ENCODE data around the gene SHF.
A peak's percentile ranks its signal among the peaks of the same experiment; 100 is the strongest.
"Not testable (repeated sequence)": the region's sequence is repeated elsewhere in the genome, so short reads cannot be mapped to it uniquely, and the experiment has no call there.

SHF gene, protein sequence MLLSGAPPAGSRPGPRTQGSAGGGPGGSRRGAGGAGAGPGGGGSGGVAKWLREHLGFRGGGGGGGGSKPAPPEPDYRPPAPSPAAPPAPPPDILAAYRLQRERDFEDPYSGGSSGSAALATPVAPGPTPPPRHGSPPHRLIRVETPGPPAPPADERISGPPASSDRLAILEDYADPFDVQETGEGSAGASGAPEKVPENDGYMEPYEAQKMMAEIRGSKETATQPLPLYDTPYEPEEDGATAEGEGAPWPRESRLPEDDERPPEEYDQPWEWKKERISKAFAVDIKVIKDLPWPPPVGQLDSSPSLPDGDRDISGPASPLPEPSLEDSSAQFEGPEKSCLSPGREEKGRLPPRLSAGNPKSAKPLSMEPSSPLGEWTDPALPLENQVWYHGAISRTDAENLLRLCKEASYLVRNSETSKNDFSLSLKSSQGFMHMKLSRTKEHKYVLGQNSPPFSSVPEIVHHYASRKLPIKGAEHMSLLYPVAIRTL

DNA sequence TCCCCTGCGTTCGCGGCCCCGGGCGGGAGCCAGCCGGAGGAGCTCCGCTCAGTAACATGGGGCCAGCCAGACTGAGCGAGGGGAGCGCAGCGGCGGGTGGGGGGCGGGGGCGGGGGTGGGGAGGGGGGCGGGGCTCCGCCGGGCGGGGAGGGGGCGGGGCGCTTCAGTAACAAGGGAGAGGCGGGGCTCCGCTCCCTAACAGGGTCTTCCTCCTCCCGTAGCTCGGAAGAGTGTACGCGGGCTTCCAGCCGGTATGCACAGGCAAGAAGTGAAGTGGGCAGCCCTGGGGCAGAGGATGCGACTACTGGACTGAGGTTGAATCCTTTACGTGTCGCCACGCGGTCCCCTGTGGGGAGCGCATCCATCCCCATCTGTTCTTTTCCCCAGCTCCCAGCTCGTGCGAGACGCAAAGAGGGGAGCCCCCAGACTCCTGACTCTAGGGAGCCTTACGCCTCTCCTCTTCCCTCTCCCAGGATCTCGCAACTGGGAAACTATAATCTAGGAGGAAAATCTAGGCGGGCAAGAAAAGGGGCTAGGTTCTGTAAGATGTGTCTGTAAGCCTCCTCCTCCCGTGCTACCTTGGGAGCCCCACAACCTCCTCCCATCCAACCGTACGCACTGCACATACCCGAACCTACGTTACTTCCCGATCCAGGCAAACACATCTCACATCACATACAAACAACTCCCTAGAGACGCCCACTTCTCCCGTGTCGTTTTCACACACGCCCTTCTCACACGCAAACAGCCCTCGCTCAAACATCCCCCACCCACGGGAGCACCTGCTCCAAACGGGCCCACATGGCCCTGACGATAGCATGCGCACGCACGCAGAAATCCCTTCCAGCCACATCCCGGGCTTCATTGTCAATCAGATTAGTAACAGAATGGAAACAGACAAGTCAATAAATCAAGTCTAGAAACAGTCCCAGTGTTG, at the start of gene SHF:
SHF (minus strand) TSS at position 73 of the 937 bp plus-strand sequence; CDS start at position 58, 15 bp downstream.
- peak; percentile 84 for DNase-seq

DNA sequence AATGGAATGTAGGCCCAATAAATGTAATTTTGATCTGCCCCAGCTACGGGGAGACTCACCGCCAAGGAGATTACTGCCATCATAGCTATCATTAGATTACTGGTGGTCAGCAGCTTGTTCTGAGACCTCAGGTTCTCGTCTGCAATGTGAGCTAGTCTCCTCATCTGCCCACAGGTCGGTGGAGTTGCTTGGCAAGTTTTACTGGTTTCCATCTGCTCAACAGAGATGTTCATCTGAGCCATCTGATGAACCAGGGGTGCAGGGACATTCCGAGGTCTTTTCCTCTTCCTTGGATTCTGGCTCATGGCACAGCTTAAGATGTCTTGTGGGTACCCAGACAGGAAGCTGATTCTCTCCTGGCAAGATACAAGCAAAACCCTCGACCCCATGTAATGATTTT, 49.0 kb upstream of the SHF start:
- DNase-seq: not testable (repeated sequence)

DNA sequence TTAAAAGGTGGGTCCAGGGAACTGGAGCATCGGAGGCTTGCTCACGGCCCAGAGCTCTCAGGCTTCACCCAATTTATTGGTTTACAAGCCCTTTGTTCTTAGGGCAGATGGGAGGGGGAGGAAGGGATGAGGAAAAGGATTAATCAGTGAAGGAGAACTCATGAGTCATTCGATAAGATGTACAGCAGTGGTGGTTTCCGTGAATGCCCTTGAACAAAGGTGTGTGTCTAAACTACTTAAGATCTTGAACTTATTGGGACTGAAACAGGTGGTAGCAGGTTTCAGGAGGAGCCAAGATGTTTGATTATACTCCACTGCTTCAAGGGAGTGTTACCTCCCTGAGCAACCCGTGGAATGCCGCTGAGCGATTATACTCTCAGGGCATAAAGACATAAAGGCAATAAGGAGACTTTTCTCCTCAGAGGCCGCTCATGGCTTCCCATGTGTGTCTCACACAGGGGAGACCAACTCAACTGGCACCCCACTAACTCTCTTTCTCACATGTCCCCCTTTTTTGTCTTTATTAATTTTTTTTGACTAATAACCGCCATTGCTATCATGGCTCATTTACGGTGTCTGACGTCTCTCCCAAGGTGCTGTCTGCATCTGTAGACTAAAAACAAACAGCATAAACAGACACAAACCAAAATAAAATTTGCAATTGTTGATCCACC, 46.9 kb upstream of the SHF start:
- no peak for DNase-seq

DNA sequence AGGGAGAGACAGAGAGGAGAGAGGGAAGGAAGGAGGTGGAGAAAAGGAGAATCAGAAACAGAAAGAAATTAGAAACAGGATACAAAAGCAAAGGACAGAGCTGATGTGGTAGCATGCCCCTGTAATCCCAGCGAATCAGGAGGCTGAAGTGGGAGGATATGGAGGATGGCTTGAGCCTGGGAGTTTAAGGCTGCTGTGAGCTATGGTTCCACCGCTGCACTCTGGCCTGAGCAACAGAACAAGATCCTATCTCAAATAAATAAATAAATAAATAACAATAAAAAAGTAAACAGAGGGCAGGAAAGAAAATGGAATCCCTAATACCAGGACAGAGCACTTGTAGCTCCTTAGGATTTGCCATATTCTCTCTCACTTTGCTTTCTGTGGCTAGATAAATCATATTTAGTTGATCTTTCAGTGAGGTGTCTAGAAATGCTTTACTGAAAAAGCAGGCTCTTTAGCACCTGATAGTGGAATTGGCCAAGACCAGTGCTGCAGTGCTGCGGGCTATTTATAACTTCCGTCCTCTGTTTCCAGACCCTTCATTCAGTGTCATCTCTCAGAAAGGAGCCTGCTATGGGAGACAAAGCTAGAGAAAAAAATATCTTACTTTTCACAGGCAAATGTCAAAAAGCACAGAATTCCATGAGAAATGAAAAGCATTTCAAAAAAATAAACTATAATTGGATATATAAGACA, 44.2 kb upstream of the SHF start:
- no peak for DNase-seq

DNA sequence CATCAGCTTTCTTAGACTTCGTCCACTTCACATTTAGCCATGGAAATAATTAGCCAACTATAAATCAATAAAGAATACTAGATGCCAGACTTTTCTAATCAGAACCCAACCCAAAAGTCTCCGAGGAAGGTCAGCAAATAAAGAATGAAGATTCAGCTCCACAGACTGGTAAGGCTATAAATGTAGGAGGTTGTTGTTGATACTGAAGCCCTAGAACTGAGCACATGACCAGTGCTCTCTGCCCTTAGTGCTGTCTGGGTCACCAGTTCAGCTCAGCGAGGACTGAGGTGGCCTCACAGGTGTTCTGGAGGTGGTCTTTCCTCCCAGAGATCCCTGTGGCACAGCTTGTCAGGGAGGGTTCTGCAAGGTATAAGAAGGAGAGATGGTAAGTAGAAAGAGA, 43.4 kb upstream of the SHF start:
- DNase-seq: no peak

DNA sequence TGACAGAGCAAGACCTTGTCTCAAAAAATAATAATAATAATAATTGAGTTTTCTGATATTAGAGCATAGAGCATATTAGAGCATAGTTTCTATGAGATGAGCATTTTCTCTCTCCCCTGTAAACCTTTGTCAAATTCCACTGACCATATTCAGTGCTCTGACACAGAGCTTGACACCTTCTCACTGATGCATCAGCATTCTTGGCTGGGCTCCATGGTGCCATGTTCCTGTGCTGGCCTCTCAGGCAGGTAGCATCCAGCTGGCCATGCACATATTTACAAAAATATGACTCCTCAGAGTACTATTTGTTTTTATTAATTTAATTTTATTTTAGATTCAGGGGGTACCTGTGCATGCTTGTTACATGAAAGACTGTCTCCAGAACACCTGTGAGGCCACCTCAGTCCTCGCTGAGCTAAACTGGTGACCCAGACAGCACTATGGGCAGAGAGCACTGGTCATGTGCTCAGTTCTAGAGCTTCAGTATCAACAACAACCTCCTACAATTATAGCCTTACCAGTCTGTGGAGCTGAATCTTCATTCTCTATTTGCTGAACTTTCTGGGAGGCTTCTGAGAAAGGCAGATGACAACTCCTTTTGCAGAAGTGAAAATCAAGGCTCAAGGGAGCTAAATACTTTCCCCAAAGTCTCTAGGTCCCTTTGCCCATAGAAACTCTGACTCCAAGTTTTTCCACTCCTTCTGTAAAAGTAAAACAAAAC, 42.6 kb upstream of the SHF start:
- DNase-seq: no peak

DNA sequence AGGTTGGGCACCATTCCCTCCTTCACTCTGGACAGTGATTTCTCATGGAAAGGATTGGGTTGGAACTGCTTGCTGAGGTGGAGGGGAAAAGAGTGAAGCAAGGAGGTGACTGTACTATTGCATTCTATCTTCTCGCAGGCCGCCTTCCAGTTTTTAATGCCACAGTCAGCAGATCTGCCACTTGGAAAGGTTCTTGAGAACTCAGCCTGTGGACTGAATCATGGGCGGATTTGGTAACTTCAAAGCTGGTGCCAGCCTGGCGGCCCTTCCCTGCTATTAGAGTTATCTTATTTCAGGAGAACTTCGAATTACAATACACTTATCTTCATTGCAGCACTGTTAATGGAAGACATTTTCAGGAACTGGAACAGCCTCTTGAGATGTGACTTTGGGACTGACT, 41.2 kb upstream of the SHF start:
- no peak for DNase-seq

DNA sequence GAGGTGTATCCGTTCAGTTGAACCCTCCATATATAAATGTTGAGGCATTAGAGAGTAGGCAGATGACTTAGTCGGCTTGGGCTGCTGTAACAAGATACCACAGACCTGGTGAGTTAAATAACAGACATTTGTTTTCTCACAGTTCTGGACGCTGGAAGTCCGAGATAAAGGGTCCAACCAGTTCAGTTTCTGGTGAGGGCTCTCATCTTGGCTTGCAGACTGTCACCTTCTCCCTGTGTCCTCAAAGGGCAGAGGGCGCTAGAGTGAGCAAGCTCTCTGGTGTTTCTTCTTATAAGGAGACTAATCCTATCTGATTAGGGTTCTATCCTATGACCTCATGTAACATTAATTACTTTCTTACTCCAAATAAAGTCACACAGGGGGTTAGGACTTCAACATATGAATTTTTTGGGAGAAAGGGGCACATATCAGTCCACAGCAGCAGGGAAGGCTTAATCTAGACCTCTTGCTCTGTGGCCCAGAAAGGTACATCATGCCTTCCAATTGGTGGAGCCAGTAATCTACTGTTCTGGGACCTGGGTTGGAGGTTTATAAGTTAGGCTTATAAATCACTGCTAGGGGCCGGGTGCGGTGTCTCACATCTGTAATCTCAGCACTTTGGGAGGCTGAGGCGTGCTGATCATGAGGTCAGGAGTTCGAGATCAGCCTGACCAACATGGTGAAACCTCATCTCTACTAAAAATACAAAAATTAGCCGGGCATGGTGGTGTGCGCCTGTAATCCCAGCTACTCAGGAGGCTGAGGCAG, 37.9 kb upstream of the SHF start:
- no peak for DNase-seq

DNA sequence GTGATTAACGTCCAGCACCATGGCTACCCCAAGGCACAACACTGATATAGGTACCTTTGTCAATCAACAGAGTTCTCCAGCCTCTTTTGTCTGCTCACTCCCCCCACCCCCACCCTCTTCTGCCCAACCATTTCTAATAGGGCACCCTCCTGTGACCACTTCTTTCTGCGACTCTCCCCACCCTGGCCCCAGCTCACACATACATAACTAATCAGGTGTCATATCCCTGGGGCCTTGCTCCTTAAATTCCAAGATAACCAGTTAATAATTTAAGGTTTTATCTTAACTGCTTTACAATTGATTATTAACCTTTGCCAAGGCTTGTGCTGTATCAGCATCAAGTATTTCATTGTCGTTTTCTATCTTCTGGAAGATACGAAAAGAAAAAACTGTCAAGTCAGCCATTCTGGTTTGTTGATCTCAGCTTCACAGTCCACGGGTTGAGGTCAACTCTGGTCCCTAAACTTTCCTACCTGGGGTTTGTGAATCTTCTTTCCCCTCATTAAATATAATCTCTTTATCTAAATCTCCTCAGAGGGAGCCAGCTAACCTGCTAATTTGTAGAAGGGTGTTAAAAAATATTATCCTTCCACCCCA, 37.0 kb upstream of the SHF start:
- no peak for DNase-seq

DNA sequence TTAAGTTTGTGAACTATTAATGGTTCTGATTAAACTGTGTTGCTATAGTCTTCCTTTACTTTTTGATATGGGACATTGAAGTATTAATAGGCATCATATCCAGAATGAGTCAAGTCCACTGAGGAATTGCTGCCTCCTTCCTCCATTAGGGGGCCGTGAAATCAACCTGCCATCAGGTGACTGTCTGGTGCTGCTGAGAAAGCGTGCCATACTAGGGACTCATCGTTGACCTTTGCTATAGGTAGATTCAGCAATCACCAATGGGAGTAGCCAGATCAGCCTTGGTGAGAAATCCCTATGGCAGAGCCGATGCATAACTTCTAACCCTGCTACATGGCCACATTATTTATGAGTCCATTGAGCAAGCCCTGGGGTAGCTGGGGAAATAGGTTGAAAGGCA, 34.2 kb upstream of the SHF start:
- DNase-seq: no peak

DNA sequence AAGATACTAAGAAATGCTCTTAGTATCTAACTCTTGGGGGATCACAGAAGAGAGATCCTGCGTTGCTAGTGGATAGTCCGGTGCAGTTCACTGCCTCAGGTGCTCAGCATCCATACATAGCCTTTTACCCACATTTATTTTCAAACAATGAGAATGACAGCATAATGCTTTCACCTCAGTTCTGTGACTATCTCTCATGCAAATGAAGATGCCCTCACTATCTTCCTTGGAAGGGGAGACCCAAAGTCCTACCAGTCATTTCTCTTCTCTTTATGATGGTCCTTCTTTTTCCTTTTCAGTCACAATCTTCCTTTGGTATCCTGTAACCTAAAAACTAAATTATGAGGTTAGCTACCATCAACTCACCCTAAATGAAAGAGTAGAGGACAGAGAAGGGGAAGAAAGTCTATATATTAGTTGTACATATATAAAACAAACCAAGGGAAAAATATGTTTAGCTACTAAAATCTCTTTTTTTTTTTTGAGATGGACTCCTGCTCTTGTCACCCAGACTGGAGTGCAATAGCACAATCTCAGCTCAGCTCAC, 33.4 kb upstream of the SHF start:
- DNase-seq: no peak

DNA sequence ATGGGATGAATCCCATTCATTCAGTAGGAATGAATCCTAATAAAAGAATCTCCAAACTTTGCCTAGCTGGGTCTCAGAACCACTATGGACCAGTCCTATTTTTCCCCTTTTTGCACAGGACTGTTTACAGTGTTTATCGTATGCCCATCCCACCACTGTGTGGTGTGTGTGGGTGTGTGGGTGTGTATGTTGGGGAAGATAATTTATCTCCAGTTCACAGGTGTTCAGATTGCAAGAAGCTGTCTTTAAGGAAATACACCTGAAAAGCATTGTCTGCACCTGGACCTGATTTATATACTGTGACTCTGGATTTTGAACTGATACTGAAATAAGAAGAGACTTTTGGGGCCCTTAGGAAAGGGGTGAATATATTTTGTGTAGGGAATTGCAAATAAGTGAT, 24.7 kb upstream of the SHF start:
- DNase-seq: no peak

DNA sequence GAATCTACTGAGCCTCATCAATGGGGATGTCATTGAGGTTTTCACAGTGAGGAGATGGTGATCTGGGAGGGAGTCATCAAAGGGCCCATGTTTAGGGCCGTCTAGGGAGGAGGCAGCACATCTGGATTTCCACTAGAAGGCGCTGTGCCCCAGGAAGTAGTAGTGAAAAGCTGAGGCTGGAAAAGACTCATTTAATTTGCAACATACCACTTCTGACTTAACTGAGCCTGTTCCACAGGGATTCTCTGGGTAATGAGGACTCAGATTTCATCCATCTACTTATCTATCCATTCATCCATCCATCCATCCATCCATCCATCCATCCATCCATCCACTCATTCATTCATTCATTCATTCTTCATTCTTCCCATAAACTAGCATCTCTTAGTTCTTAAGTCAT, 17.4 kb upstream of the SHF start:
- peak; percentile 31 for DNase-seq

DNA sequence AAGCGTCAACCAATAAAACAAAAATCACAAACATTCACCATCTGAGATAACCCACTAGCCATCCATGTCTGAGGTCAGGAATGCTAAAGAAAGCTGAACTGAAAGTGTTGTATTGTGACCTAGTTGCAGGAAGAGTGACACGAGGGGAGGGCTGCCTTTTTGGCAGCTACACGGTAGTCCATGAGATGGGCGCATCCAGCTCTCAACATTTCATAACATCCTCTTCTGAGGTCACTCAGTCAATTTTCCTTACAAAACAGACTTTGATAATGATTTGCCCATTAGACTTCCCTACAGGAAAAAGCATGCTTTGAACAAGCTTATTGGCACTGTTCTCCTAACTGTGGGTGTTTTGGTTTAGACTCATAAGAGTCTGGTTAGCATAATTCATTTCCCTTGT, 15.4 kb upstream of the SHF start:
- no peak for DNase-seq

DNA sequence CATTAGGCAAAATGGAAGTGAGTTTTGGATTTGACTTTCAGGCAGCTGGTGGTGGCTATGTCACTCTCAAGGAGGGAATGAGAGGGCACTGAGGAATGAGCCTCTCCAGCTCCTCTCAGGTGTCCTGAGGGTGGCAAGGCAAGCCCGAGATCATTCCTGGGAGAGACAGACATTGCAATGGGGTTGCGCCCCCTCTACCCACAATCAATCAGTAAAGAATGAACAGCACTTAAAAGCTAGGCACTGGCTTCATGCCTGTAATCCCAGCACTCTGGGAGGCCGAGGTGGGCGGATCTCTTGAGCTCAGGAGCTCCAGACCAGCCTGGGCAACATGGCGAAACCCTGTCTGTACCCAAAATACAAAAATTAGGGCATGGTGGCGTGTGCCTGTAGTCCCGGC, 14.1 kb upstream of the SHF start:
- DNase-seq: no peak

DNA sequence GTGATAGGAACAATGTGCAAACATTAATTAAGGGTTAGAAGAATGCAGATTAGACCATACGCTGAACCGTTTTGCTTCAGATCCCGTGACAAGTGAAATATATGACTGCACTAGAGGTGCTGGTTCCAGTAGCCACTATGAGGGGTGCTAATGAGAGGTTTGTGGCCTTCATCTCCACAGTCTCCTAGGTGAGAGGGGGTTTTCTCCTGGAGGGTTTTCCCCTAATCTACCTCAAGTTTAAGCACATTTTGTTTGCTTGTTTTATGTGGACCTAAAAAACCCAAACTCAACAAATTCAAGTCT, 13.7 kb upstream of the SHF start:
- DNase-seq: no peak

DNA sequence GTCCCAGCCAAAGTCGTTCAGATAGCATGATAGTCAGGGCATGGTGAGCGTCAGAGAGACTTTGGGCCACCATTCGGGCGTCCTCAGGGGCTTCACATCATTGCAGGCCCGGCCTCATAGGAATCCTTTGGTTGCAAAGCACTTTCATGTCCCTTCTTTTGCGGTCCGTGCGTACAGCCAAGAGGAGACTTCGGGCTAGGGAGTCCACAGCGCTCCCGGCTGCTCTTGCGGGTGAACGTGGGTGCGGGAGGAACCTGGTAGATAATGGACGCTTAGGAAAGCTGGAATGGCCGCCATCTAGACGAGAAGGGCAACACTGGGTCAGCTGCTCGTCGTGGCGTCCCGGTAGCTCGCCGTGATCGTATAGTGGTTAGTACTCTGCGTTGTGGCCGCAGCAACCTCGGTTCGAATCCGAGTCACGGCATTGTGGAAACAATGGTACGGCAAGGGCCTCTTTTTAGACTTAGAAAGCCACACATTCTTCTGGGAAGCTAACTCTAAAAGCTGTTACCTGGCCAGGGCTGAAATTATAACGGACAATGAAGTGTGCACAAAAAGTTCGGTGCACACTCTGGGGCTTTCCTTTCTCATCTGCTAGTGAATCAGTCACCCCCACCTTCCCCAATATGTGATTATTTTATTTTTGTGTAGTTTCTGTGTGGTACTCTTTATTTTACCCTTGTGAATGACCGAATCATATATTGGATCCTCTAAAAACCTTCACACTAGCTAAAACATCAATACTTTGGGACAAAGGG, 13.2 kb upstream of the SHF start:
- peak; percentile 93 for DNase-seq

DNA sequence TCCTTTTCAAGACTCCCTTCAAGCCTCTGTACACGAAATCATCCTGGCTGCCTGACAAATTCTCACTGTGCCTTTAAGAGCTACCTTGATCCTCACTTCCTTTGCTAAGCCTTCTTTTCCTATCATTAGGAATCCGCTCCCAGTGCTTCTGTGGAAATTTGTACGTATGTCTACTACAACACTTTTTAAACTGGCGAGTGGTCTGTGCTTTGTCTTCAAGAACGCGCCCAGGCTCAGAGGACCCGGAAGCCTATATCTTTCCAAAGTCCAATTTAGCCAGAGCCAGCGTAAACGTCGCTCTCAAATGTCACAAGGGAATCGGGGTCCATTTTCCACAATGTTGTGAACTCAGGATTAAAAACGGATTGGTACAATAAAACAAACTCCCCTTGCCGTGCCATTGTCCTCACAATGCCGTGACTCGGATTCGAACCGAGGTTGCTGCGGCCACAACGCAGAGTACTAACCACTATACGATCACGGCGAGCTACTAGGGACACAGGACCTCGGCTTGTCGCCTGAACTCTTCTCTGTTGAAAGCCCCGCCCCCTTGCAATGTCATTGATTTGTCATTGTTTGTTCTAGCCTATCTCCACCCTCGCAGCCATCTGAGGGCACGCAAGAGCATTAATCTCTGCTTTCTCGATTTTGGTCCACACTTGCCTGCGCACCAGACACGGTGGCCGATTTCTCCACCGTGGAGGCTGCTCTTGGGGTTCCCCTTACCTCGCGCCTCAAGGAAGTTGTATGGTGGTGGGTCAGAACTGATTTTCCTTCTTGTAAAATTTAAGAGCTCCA, 12.4 kb upstream of the SHF start:
- peak; percentile 98 for DNase-seq
